ENCODE measurements around the gene MPP2.
"Not testable (repeated sequence)": the region's sequence is repeated elsewhere in the genome, so short reads cannot be mapped to it uniquely, and the experiment has no call there.

Gene MPP2

GRCh38 chr17:43900858-43901754 is 6.2 kb downstream of the MPP2 start:
- no peak for DNase-seq (ENCODE audit: low spot score)

DNA sequence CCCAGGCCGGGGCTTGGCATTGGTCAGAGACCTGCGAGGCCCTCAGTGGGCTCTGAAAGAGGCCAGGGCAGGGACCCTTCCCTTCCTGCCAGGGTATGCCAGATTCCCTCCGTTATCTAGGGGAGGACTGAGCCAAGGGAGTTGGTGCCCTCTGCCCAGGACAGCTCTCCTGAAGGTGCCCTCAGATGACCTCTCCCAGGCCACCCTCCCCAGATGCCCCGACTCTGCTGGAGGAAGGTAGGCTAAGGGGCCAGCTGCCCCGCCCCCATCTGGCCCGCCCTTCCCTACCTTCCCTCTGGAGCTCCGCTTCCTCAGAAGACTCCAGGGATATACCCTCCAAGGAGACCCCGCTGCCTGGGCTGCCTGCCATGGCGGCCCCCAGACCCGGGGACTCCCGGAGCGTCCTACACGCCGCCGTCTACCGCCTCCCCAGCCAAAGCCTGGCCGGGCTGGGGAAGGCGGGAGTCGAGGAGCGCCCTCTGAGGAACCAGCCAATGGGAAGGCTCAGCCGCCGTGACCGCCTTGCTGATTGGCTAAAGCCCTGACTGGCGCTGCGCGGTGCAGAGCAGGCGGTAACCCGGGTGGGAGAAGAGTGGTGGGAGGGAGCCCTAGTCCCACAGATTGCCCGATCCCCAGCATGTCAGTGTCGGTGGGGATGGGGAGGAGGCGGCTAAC is 7.0 kb downstream of the MPP2 start:
- peak; percentile 100 for DNase-seq (ENCODE audit: low spot score)

GRCh38 chr17:43898446-43898845 is 8.9 kb downstream of the MPP2 start:
- no peak for DNase-seq (ENCODE audit: low spot score)

DNA sequence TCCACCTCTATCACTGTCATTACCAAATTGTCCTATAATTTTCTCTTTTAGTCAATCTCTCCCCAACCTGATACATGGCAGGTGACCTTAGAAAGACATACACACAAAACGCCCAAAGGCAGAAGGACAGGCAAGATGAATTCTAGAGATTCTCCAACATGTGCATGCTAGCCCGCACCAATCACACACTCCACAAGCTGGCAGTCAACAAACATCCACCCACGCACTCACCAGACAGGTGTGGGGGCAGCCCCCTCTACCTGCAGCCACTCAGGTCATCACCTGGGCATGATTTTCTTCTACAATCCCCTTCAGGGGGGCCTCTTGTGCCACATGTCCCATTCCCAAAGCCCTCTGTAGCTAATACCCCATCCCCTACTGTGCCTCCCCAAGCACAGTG is 9.5 kb downstream of the MPP2 start:
- no peak for DNase-seq (ENCODE audit: low spot score)

GRCh38 chr17:43894494-43894893 is 12.8 kb downstream of the MPP2 start:
- DNase-seq (ENCODE audit: low spot score) = not testable (repeated sequence)

DNA sequence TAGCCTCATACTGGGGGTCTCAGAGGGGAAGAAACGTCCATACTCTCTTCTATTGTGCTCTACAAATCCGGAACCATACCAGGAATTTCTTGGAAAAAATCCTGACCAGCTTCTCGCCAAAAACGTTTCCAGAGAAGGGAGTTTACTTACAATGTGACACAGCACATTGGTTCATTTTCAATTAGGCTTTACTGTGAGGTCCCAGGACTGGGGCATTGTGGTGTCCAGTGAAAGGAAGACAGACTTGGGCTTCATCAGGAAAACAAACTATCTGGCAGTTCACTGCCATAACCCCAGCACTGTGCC is 14.7 kb downstream of the MPP2 start:
- DNase-seq (ENCODE audit: low spot score) = no peak

DNA sequence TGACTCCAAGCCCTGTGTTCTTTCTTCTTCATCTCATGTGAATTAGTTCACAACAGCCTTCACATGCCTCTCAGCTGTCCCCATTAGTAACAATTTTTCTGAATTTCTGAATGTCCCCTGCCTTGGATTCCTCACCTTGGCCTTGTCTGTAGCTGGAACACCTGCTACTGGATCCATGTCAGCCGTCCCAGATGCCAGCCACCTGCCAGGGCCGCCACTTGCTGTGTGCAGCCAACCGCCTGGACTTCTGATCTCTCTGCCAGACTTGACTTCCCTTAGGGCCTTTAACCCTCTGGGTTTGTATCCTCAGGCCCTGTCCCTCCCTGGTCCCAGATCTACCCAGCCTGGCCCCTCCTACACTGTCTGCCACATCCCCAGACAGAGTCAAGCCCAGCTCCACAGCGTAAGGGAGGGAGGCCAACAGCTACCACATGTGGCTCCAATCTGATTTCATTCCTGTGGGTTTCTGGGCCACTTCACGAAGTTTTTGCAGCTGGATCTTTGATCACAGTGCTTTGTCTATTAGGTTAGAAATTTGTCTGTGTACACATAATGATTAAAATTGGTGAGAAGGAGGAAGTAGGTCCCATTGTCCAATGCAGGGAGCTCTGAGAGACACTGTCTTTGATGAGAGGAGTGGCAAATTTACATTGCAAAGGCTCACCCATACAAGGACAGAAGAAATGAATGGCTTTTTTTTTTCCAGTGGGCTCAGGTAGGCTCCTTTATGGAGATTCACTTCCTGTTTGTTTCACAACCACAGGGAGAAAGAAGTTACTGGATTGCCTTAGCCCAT is 15.3 kb downstream of the MPP2 start:
- no peak for DNase-seq (ENCODE audit: low spot score)

- no peak for DNase-seq (ENCODE audit: low spot score)
These were observed 17.1 kb downstream of the MPP2 start for GRCh38 chr17:43890240-43890639.

DNA sequence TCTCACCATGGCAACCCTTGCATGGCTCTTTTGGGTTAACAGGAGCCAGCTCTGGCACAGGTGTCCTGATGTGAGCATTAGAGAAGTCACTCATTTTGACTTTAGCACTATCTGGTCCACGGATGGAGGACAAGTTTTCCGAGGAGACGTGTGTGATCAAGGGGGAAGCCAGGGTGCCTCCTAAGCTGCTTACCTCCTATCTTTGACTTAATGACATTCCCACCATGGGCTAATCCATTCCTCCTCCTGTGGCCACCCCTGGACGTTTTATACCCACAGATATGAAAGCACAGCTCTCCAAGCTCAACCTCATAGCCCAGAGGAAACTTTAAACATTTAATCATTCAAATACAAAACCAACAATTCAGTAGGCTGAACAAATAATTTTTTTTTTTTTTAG is 18.8 kb downstream of the MPP2 start:
- no peak for DNase-seq (ENCODE audit: low spot score)

DNA sequence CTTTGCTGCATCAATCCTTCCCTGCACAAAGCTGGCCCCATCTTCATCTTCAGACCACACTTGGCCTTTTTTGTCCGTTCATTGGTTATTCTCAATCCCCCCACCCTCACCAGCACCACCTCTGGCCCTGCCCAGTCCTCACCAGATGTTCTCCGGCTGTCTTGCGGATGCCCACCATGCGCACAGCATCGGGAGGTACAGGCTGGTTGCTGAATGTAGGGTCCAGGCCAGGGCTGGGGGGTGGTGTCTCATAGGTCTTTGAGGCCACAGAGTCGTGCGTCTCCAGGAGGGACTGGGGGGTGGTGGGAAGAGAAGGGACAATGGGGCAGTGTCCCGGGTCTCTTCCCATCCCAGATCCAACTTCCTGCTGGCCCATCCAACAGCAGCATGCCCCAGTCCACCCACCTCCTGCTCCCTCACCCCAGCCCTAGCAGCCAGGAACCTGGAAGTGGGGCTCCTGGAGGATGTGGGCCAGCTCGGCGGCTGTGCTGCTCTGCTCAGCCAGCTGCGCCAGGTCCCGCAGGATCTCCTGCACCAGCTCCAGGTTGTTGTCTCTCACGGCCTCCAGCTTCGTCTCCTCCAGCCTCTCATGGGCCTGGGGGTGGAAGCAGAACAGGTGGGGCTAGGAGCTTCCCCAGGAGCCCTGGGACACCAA is 24.4 kb downstream of the MPP2 start:
- DNase-seq (ENCODE audit: low spot score) = no peak

DNA sequence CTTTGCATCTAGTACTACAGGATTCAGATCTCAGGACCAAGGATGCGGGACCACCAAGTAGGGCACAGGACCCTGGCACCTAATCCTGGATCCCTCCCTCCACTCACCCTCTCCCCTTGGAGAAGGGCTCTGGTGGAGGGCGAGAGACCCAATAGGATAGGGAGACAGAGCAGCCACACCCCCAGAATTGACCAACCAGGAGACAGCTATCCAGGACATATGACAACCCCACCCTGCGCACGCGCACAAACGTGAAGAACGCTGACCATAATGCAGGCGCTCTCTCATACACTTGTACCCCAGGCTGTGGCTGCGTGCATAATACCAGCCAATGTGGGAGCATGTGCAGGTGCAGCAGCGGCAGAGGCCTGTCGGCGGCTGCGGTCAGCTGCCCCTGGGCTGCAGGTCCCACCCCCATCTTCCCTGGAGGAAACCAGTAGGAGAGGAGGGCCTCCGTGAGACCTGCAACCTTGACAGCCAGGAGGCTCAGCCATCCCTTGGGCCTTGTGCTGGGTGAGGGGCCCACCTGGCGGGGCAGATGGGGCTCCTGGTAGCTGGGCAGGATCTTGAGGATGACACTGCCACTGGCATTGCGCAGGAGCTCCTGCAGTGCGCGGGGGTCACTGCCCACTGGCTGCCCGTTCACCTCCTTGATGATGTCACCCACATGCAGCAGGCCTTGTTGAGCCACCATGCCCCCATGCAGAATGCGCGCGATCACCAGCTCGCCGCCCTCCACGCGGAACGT is 25.4 kb downstream of the MPP2 start:
- DNase-seq (ENCODE audit: low spot score) = no peak

DNA sequence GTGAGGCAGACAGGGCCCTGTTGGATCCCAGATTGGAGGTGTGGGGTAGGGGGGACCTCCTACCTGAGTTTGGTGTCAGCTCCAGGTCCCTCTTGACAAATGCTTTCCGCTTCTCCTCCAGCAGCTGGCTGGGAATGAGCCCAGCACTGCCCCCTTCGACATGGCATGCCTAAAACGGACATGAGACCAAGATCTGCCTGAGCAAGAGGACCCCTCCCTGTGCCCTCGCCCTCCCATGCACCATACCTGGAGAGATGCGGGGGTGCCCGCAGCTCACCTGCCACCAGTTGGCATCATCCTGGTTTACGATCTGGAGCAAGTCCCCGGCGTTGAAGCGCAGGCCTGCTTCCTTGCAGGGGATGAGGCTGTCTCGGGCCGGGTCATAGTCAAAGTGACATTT is 26.2 kb downstream of the MPP2 start:
- DNase-seq (ENCODE audit: low spot score) = no peak

DNA sequence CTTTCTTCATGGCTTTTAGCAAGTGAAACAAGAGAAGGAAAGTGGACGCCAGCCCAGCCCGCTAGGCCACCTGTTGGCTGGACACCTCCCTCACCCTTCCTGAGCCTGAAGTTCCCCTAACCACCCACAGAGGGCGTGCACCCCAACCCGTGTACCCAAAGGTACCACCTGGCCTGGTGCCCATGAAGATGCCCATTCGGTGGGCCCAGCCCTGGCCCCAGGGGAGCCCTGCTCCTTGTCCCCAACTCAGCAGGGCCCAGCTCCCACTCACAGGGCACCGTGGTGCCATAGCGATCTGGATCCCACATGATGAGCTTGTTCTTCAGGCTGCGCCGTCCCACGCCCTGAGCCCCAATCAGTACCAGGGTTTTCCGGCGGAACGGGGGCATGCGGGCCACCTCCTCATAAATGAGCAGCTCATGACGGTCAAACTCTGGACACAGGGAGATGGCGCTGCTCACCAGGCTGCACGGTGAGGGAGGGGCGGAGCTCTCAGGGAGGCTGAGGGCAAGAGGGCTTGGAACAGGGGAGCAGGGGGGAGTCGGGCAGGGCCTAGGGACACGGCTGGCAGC is 26.8 kb downstream of the MPP2 start:
- peak; percentile 75 for DNase-seq (ENCODE audit: low spot score)

DNA sequence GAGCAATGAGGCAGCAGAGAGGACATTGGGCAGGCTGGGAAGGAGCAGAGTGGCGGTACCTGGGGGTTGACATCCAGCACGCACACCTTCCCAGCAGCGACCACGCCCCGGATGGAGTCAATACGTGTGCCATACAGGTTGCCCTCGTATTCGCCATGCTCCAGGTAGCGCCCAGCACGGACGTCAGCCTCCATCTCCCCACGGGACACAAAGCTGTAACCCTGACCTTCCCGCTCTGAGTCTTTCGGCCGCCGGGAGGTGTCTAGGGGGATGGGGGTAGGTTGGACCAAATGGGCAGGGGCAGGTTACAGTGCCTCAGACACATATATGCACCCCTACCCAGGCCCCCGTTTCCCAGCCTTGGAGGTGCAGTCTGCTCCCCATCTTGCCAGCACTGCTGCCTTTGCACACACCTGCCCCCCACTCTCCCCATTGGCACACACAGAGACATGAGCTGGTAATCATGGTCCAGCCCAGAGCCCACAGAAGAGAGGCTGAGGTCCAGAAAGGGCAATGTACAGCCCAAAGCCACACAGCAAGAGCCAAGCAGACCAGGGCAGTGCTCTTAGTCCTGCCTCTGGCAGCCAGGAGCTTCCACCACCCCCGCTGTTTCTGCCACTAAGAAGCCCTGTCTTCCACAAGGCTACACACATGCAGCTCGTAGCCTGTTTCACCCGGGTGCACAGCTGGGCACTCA is 27.5 kb downstream of the MPP2 start:
- DNase-seq (ENCODE audit: low spot score) = no peak

DNA sequence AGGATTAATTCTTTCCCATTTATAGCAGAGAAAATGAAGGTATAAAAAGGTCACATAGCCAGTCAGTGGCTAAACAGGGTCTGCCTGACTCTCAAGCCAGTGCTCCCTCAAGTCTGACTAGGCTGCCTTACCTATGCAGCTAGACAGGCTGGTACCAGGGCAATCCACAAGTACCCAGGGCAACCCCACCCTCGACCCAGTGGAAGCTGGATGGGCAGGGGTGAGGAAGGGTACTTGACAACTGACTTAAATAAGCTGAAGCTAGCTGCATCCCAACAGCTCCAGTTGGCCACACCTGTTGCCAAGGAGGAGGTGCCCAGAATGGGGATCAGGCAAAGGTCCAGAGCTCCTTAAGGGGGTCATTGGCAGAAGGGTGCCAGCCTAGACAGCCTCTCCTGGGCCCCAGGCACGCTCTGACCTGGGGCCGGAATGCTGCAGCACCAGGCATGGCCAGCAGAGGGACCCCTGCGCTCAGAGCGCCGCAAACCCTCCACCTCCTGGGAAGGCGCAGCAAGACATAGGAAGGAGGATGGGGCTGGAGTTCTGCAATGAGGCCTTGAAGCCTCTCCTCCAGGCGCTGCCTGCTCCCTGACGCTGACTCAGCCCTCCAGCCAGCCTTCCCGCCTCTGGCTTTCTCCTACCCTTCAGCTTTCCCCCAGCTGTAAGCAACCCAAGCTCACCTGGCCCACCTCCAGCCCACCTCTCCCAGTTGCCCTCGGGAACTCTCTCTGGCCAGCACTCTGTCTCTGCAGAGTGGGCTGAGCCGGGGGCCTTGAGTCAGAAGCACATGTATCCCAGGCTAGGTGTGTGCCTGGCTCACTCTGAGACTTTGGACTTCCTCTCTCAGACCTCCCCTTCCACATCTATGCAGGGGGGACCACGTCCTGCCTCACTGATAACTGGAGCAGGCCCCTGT is 28.8 kb downstream of the MPP2 start:
- DNase-seq (ENCODE audit: low spot score) = peak; percentile 93

GRCh38 chr17:43877451-43878155 is 29.7 kb downstream of the MPP2 start:
- DNase-seq (ENCODE audit: low spot score) = no peak

DNA sequence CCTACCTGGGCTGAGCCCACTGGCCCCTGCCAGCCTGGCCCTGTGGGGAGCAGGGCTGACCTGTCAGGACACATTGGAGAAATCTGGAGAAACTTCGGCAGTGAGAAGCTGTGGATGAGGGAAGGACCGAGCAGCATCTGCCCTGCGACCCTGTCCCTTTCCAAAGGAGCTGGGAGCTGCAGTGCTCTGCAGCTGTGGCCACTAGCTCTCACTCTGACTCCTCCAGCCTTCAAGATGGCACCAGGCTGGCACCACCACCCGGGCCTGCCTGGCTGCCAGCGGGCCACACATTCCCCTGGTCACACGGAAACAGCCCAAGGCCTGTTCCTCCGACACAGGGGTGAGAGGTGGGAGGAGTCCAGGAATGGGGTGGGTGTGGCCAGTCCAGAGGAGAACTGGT is 30.3 kb downstream of the MPP2 start:
- DNase-seq (ENCODE audit: low spot score) = no peak

DNA sequence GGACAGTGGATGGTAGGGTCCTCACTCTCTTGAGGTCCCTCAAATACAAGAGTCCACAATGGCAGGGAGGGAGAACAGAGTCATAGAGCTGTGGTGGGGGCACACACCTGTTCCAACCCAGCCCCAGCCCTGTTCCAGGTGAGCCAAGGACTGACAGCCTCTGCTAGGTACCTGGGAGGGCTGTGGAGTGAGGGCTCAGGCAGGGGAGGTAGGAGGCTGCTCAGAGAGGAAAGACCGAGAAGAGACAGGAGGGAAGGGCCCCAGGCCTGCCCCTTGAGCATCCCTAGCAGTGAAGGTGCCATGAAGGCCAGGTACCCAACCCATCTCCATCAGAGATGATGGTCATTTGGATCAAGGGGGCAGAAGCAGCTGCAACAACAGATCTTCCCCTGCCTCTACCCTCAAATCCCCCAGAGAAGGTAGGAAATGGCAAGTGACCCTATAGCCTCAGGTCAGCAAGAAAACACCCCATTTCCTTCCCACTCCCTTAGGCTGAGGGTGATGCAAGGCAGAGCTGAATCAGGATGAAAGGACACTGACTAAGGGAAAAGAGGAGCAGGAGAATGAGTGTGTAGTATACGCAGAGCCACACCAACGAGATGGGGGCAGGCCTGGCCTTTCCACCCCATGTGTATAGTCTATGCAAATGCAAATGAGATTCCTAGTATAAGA is 31.7 kb downstream of the MPP2 start:
- DNase-seq (ENCODE audit: low spot score) = no peak
